ENCODE data around the gene MRPS27.

MRPS27 gene

DNA sequence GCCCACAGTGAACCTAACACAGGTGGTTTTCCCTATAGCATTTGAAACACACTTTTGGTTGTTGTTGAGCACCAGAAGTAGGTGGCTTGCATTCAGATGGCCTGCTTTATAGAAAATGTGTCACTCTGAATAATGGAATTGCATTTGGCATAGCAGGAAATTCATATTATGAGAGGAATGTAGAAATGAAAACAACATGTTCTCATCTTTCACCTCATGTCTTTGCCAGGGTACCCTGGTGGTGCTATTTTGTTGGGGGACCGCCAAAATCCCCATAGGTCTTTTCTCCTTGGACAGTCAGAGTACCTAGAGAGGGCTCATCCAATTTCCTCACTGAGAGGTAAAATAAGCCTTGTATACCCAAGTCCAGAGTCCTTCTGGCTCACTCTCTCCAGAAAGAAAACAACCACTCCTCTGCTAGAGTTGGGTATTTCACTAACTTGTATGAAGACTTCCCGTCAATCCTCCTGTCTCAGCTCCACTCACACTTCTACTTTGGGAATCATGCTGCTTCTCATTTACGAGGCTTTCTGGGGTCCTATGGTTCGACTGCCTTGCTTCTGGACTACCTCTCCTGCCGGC is 67.4 kb downstream of the MRPS27 start:
- no peak for DNase-seq

DNA sequence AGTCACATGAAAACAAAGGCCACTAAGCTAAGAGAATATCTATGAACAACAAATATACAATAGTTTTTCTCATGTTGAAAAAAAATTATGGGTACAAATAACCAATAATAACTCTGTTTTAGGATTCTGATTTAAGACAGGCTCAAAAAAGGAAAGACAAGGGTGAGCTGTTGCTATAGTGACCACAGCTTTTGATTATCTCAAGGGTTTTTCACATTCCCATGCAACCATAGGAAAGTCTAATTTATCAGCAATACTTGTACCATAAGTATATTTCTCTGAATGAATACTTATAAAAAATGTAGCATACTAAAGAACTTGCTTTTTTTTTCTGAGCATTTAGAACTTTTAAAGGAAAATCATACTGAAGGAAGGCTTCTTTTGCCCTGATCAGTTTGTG is 68.0 kb downstream of the MRPS27 start:
- DNase-seq = no peak

DNA sequence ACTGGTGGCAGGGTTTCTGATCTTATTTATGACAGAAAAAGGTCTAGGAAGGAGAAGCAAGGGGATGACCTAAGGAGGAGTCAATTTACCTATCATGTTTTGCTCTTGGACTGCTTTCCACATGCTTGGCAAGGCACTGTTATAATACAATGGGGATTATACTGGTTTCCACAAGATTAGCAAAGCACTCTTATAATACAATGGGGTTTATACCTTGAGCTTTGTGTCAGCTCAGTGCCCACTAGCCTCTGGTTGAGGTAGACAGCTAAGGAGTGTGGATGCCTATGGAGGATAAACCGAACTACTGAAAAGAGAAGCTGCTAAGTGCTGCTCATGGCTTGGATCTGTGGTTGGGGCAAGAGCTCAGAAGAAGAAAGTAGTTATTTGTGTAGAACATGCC is 68.7 kb downstream of the MRPS27 start:
- DNase-seq = no peak

DNA sequence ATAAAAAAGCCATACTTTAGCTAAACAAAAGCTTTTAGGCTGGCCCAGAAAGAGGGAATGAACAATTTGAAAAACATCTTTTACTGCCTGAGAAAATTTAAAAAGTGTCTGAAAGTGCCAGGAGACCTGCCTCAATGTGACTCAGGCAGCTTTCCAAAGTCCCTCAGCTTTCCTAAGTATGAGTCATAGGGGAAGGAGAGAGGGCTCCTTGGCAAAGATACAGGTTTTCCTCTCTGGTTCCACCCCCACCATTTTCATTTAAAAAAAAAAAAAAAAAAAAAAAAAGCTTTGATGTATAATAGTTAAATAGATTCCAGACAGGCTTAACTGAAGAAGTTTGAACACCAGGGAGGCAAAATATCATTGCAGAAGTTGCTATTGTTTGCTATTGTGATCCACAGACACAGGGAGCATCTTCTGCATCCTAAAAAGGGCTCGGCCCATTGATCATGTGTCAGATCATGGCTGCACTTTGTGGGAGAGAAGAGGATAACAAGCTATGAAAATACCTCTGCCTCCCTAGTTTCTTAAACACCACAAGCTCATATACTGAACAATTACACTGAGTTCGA is 71.5 kb downstream of the MRPS27 start:
- no peak for DNase-seq

GRCh38 chr5:72246954-72247442 is 73.0 kb downstream of the MRPS27 start:
- DNase-seq = no peak

DNA sequence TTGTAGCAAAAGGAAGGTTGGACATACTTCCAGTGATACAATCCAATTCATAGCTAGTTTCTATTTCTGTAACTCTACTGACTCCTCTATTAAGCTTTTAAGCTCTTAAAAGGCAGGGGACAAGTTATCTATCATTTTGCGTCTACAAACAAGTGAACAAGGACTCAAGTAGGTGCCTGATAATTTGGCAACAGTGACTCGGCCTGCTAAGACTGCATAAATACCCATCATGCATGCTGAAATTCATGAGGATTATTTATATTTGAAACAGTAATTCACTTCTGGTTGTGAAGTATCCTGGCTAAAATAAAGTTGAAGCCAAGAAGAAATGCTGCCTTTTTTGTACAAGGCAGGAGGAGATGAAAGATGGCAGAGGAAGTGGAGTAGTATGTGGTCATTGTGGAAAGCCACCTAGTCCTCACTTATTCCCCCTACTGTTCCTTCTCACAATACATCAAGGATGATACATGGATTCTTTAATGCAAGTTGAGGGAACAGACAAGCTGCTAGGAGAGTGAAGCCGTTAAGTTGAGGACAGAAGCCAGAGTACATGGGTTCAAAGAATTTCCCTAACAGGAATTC is 74.0 kb downstream of the MRPS27 start:
- DNase-seq = no peak

DNA sequence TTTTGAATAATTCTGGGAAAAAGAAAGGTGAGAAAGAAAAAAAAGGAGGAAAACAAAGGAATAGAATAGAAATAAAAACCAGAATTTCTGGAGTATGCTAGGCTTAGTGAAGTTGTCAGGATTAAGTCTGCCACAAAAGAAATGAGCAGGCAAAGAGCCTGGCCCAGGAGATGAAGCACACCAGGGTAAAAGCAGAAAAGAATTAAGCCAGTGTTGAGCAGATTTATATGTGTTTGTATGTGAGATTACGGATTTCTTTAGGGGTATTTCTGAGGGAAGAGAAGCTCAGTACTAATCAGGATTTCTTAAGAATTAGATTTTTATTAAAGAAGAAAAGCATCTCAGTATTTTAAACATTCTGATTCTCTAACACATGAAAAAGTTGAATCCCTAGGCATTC is 74.5 kb downstream of the MRPS27 start:
- no peak for DNase-seq

- no peak for DNase-seq
These were observed 75.1 kb downstream of the MRPS27 start for GRCh38 chr5:72244862-72245371.

GRCh38 chr5:72243706-72244105 is 76.3 kb downstream of the MRPS27 start:
- DNase-seq = no peak

GRCh38 chr5:72242796-72243475 is 77.1 kb downstream of the MRPS27 start:
- no peak for DNase-seq

GRCh38 chr5:72241346-72242003 is 78.6 kb downstream of the MRPS27 start:
- no peak for DNase-seq

- no peak for DNase-seq
These were observed 81.2 kb downstream of the MRPS27 start for GRCh38 chr5:72238712-72239445.

DNA sequence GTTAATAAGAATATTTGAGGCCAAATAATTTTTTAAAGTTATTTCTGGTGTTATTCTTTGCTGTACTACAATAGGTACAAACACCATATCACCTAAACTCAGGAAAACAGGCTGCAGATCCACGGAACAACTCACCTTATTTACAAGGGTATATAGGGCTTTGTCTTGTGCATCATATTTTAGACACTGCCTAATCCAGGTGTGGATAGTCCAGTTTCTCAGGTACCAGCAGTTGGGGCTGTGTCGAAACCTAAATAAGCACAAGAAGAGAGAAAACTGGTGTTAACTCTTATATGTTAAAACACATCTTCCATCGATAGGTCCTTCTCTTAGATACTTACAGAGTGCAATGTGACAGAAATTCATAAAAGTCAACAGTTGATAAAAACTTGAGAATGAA is 82.2 kb downstream of the MRPS27 start:
- no peak for DNase-seq

- no peak for DNase-seq
These were observed 82.6 kb downstream of the MRPS27 start for GRCh38 chr5:72237415-72237814.

DNA sequence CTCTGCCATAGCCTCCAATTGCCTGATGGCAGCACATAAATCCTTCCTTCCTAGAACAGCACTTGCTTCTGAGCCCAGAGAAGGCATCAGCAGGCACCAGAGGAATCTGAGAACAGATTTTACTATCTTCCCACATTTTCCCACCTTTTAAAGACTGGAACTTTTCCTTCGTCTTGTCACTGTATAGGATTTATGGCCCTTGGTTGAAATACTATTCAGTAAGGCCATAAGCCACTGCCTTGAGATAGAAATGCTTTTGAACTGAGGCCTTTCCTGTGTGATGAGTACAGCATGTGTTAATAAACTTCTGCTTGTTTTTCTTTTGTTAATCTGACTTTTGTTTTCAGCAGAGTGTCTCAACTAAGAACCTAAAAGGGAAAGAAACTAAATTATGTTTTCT is 84.3 kb downstream of the MRPS27 start:
- DNase-seq = no peak

GRCh38 chr5:72234868-72235267 is 85.2 kb downstream of the MRPS27 start:
- no peak for DNase-seq

DNA sequence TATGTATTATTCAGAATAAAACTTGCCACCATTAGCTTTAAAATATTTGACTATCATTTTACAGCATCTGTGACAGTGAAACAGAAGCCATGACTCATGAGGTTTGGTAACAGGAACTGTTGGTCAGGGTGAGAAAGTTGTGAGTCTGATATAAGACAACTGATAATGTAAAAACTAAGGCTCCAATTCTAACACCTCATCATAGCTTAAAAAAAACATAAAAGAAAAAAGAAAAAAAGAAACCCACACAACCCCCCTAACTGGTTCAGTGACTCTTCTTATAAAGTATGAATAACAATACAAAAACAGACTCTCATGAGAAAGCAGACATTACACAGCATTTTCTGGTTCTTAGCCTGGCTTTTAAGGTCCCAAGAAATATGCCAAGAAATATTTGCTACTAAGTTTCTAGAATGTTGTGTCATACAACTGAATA is 85.8 kb downstream of the MRPS27 start:
- DNase-seq = peak; percentile 59

- DNase-seq = no peak
These were observed 86.2 kb downstream of the MRPS27 start for GRCh38 chr5:72233835-72234234.

DNA sequence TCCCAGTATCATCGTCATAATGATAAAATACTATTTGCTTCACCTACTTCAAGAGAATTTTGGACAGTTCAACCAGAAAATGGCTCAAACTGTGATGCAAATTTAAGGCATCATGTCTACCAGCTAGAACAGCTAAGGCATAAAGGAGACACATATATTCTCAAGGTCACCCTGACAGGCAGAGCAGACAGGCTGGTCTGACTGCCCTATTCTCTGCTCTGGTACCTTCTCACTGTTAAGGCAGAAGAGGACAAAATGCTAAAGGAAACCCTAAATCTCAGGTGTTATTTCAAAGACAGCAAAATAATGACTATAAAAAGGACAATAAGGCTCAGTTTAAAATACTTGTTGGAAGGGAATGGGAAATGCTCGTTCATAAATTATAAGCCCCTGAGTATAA is 87.2 kb downstream of the MRPS27 start:
- no peak for DNase-seq

- peak; percentile 45 for DNase-seq
These were observed 87.9 kb downstream of the MRPS27 start for GRCh38 chr5:72231991-72232703.

DNA sequence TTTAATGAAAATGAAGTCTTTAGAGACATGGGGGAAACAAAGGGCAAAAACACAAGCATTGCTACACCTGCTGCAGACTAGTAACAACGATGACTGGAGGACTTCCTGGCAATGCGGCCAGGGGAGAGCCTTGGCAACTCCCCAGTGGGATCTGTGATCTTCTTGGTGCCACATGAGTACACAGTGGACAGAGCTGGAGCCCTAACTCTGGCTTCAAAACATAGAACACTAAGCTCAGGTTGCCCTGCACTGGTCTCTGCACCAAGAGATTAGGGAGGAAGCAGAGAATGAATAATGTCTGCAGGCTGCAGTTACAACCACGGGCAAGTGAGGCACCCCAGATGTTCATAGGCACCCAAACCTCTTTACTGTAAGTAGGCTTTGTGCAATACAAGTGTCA is 91.1 kb downstream of the MRPS27 start:
- DNase-seq = no peak

DNA sequence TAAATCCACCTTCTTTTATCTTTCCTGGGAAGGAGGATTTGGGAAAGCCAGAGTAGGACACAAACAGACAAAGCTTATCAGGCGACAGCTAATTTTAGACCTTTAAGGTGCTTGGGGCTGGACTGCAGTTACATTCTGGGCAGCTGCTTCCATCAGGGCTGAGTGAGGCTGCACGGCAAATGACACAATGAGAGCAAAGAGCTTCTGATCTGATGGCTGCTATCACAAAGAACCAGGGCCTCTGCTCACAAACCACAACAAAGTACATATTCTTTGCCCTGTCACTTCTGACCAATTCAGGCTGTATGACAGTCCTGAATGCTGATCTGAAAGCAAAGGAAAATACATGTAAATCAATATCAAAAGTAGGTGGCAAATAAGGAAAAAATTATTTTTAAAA is 93.1 kb downstream of the MRPS27 start:
- no peak for DNase-seq
